Stomach (tissue), 4 donors: ENCODE data around the gene ZDHHC13.

Experiments used
- EP300 ChIP-seq: sonication (generic); formaldehyde crosslinking; IDR thresholded peaks from one replicate; pipeline ENCODE4 v1.6.1; 2017; ENCODE audit warnings: antibody characterized with exemption
- POLR2A ChIP-seq, 4 donors: fragments of 450-650 bp; IDR thresholded peaks; one replicate each; pipeline ENCODE4 v1.6.1; 2016; ENCODE audit warnings: antibody characterized with exemption in 4 of 4, control low read depth in 2 of 4, mild to moderate bottlenecking in 1 of 4, moderate library complexity in 1 of 4
- TF ChIP-seq, protein P1 (sequence below), 7 experiments: fragments of 450-650 bp in 4 of 7; fragments of 200-600 bp in 3 of 7; sonication (generic) in 3 of 7; IDR thresholded peaks; one replicate each; pipeline ENCODE4 v1.5.1; 2016 to 2019; ENCODE audit warnings: antibody characterized with exemption in 7 of 7, control low read depth in 2 of 7, mild to moderate bottlenecking in 1 of 7

DNA sequence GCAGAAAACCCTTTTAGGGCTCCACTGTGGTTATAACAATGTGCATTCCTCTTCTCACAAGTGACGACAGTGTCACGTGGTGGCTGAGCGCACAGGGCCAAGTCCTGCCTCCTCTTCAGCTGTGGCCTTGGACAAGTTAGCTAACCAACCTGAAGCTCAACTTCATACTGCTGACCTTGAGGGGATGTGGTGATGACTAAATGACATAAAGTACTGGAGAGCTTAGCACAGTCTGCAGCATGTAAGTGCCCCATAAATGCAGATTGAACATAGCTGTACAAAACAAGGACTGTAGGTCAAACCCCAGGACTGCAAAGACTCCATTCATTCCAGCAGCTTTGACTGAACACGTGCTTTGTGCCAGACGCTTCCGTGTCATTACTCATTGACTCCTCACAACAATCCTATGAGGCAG is 36.4 kb upstream of the ZDHHC13 start:
- TF ChIP-seq, protein P1, sequence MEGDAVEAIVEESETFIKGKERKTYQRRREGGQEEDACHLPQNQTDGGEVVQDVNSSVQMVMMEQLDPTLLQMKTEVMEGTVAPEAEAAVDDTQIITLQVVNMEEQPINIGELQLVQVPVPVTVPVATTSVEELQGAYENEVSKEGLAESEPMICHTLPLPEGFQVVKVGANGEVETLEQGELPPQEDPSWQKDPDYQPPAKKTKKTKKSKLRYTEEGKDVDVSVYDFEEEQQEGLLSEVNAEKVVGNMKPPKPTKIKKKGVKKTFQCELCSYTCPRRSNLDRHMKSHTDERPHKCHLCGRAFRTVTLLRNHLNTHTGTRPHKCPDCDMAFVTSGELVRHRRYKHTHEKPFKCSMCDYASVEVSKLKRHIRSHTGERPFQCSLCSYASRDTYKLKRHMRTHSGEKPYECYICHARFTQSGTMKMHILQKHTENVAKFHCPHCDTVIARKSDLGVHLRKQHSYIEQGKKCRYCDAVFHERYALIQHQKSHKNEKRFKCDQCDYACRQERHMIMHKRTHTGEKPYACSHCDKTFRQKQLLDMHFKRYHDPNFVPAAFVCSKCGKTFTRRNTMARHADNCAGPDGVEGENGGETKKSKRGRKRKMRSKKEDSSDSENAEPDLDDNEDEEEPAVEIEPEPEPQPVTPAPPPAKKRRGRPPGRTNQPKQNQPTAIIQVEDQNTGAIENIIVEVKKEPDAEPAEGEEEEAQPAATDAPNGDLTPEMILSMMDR (IDR thresholded peaks at IDR 0.05), result no peak
- TF ChIP-seq POLR2A (IDR thresholded peaks at IDR 0.05) (no peak), EP300 (no peak)
